ENCODE measurements around the gene SMTN.

SMTN gene

GRCh38 chr22:31044262-31044861 is 36.8 kb upstream of the SMTN start:
- TF ChIP-seq, protein P1, sequence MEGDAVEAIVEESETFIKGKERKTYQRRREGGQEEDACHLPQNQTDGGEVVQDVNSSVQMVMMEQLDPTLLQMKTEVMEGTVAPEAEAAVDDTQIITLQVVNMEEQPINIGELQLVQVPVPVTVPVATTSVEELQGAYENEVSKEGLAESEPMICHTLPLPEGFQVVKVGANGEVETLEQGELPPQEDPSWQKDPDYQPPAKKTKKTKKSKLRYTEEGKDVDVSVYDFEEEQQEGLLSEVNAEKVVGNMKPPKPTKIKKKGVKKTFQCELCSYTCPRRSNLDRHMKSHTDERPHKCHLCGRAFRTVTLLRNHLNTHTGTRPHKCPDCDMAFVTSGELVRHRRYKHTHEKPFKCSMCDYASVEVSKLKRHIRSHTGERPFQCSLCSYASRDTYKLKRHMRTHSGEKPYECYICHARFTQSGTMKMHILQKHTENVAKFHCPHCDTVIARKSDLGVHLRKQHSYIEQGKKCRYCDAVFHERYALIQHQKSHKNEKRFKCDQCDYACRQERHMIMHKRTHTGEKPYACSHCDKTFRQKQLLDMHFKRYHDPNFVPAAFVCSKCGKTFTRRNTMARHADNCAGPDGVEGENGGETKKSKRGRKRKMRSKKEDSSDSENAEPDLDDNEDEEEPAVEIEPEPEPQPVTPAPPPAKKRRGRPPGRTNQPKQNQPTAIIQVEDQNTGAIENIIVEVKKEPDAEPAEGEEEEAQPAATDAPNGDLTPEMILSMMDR (IDR thresholded peaks at IDR 0.05; ENCODE audit: low read depth, low read length, missing control alignments) = no peak
- DNase-seq (ENCODE audit: low read depth) = no peak
- no peak overlapping the region for H3K4me3 ChIP-seq (ENCODE audit: low read depth, low read length)
- in situ Hi-C loops (cut with HindIII; ENCODE audit: low sequenced_read_pairs) = no loop called here

GRCh38 chr22:31045900-31046538 is 35.1 kb upstream of the SMTN start:
- no peak for DNase-seq (ENCODE audit: low read depth)
- TF ChIP-seq, protein P1 (IDR thresholded peaks at IDR 0.05; ENCODE audit: low read depth, low read length, missing control alignments) = no peak
- in situ Hi-C loops (cut with HindIII; ENCODE audit: low sequenced_read_pairs) = loop anchor here (5.0 kb wide), 1 partner anchor 64 kb away; no protein-coding TSS in a partner anchor
- no peak overlapping the region for H3K4me3 ChIP-seq (ENCODE audit: low read depth, low read length)

DNA sequence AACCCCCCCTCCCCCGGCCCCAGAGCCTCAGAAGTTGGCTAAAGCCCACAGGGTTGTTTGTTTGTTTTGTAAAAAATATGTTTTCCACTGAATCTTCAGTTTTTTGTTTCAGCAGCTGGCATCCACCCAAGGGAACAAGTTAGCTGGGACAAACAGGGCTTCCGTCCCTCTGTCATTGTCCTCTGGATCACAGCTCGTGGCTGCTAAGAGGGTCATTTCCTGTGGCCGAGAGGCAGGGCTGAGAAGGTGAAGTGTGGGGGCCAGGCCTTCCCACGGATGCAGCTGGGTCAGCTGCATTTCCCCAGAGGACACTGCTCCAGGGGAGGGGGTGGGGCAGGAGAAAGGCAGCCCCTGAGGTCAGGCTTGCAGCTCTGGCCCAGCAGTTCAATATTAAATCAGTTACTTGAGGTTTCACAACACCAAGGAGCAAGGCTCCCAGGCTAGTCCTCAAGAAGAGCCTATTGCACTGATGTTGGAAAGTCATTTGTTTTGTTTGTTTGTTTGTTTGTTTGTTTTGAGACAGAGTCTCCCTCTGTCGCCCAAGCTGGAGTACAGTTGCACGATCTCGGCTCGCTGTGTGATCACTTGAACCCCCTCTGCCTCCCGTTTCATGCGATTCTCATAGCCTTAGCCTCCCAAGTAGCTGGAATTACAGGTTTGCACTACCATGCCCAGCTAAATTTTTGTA is 34.4 kb upstream of the SMTN start:
- in situ Hi-C loops (cut with HindIII; ENCODE audit: low sequenced_read_pairs) = loop anchor here (5.0 kb wide), 1 partner anchor 64 kb away; no protein-coding TSS in a partner anchor
- no peak overlapping the region for H3K4me3 ChIP-seq (ENCODE audit: low read depth, low read length)
- TF ChIP-seq, protein P1 (IDR thresholded peaks at IDR 0.05; ENCODE audit: low read depth, low read length, missing control alignments) = no peak
- DNase-seq (ENCODE audit: low read depth) = no peak

DNA sequence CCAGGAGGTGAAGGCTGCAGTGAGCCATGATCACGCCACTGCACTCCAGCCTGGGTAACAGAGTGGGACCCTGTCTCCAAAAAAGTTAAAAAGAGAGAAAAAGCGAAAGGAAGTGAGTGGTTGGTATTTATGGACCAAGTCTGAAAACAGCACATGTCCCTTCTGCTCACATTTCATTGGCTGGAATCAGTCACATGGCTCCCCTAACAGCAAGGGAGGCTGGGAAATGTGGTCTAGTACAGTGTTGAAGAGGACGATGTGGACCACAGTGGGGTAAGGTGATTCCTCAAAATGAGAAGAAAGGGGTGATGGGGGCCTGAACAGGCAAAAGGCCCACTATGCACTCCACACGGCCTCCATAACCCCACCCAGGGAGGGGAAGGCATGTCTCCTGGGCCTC is 32.5 kb upstream of the SMTN start:
- TF ChIP-seq, protein P1 (IDR thresholded peaks at IDR 0.05; ENCODE audit: low read depth, low read length, missing control alignments) = no peak
- in situ Hi-C loops (cut with HindIII; ENCODE audit: low sequenced_read_pairs) = loop anchor here (5.0 kb wide), 1 partner anchor 66 kb away; no protein-coding TSS in a partner anchor
- H3K4me3 ChIP-seq (ENCODE audit: low read depth, low read length) = no peak overlapping the region
- no peak for DNase-seq (ENCODE audit: low read depth)

GRCh38 chr22:31049815-31050420 is 31.2 kb upstream of the SMTN start:
- DNase-seq (ENCODE audit: low read depth) = no peak
- in situ Hi-C loops (cut with HindIII; ENCODE audit: low sequenced_read_pairs) = loop anchor here (5.0 kb wide), 2 partner anchors 67 to 68 kb away; no protein-coding TSS in a partner anchor

More at GRCh38 chr22:31049815-31050420, 31.2 kb upstream of the SMTN start:
- TF ChIP-seq, protein P1 (IDR thresholded peaks at IDR 0.05; ENCODE audit: low read depth, low read length, missing control alignments) = no peak
- H3K4me3 ChIP-seq (ENCODE audit: low read depth, low read length) = no peak overlapping the region

All from astrocyte of the cerebellum (primary cell).